ENCODE data around the gene MEX3D.

- TF ChIP-seq CTCF (IDR thresholded peaks at IDR 0.05) (peak; percentile 45 to 88 (median 63)), POLR2A (IDR thresholded peaks at IDR 0.05) (no peak)
Observed at GRCh38 chr19:1605236-1606137, 37.4 kb upstream of the MEX3D start, which contains the start of gene UQCR11.
